CD4-positive, alpha-beta T cell treated with Interferon alpha-2 for 1 hour (primary cell): ENCODE data around the gene ESF1.

Source experiments
- DNase-seq, 2 donors: peaks; one replicate each; pipeline ENCODE4 v3.0.0-alpha.2; 2020 to 2022

The ESF1 gene

GRCh38 chr20:13784893-13785715 is at the start of gene ESF1, which contains the start of gene NDUFAF5:
TSS of gene ESF1 (minus strand) at chr20:13784919. CDS start at chr20:13783140, 1,779 bp downstream.
TSS of gene NDUFAF5 (plus strand) at chr20:13785028. CDS start at chr20:13785069, 41 bp downstream.
- peak; percentile 94 to 95 for DNase-seq

GRCh38 chr20:13831476-13831875 is 46.8 kb upstream of the ESF1 start:
- no peak for DNase-seq

- no peak for DNase-seq
Measured at GRCh38 chr20:13825465-13825864, 40.7 kb upstream of the ESF1 start.

- DNase-seq = no peak
Measured at GRCh38 chr20:13824459-13824858, 39.7 kb upstream of the ESF1 start.

- DNase-seq = no peak
Measured at GRCh38 chr20:13822459-13822858, 37.7 kb upstream of the ESF1 start.

GRCh38 chr20:13821876-13822275 is 37.2 kb upstream of the ESF1 start:
- DNase-seq = no peak

GRCh38 chr20:13819885-13820645 is 35.3 kb upstream of the ESF1 start:
- DNase-seq = peak in 1 of 2 donors; percentile 47

- no peak for DNase-seq
Measured at GRCh38 chr20:13817342-13817741, 32.6 kb upstream of the ESF1 start.

- no peak for DNase-seq
Measured at GRCh38 chr20:13816757-13817156, 32.0 kb upstream of the ESF1 start.

- DNase-seq = no peak
Measured at GRCh38 chr20:13814672-13815071, 30.0 kb upstream of the ESF1 start.

GRCh38 chr20:13813910-13814309 is 29.2 kb upstream of the ESF1 start:
- DNase-seq = no peak

GRCh38 chr20:13810446-13810845 is 25.7 kb upstream of the ESF1 start:
- DNase-seq = no peak

GRCh38 chr20:13809855-13810254 is 25.1 kb upstream of the ESF1 start:
- DNase-seq = no peak

GRCh38 chr20:13809373-13809772 is 24.7 kb upstream of the ESF1 start:
- no peak for DNase-seq

- no peak for DNase-seq
Measured at GRCh38 chr20:13800728-13801134, 16.0 kb upstream of the ESF1 start.

GRCh38 chr20:13799974-13800373 is 15.3 kb upstream of the ESF1 start:
- DNase-seq = no peak

- DNase-seq = no peak
Measured at GRCh38 chr20:13799040-13799439, 14.3 kb upstream of the ESF1 start.

GRCh38 chr20:13794667-13795066 is 9.9 kb upstream of the ESF1 start:
- no peak for DNase-seq

GRCh38 chr20:13793001-13793400 is 8.3 kb upstream of the ESF1 start:
- no peak for DNase-seq

- no peak for DNase-seq
Measured at GRCh38 chr20:13791540-13792459, 7.1 kb upstream of the ESF1 start.

GRCh38 chr20:13790708-13791107 is 6.0 kb upstream of the ESF1 start:
- no peak for DNase-seq

- peak; percentile 27 to 56 for DNase-seq
Measured at GRCh38 chr20:13788167-13788834, 3.6 kb upstream of the ESF1 start.
